Stimulated activated memory B cell treated with anti-CD40 and anti-IgM and Interleukin-4, amounts not matched to agents 10 μg/mL and 1 μg/mL and 100 μg/mL, for 72 hours (primary cell): ENCODE data around the gene TIMP2.
A peak's percentile ranks its signal among the peaks of the same experiment; 100 is the strongest.
"Not testable (repeated sequence)": the region's sequence is repeated elsewhere in the genome, so short reads cannot be mapped to it uniquely, and the experiment has no call there.

Experiments used
- ATAC-seq: fragments of 150-1000 bp; cut with Tn5 transposase; 2 replicates; pipeline ENCODE4 v1.10.0; 2021
- H3K27ac Mint-ChIP-seq: one replicate; pipeline ENCODE4 v1.8.0; 2022; ENCODE audit warnings: mild to moderate bottlenecking, mixed read lengths
- H3K27me3 Mint-ChIP-seq: one replicate; pipeline ENCODE4 v1.8.0; 2022; ENCODE audit warnings: mixed read lengths
- H3K36me3 Mint-ChIP-seq: one replicate; pipeline ENCODE4 v1.8.0; 2022; ENCODE audit warnings: mixed read lengths
- H3K4me1 Mint-ChIP-seq: one replicate; pipeline ENCODE4 v1.8.0; 2022; ENCODE audit warnings: mixed read lengths
- H3K4me3 Mint-ChIP-seq: one replicate; pipeline ENCODE4 v1.8.0; 2022; ENCODE audit warnings: mild to moderate bottlenecking, moderate library complexity, mixed read lengths
- H3K9me3 Mint-ChIP-seq: one replicate; pipeline ENCODE4 v1.8.0; 2022; ENCODE audit warnings: mixed read lengths

Gene TIMP2

GRCh38 chr17:78883089-78883532 is 42.1 kb downstream of the TIMP2 start:
- Mint-ChIP-seq H3K36me3 (no peaks in the 10 kb centered on the region), H3K4me1 (peaks cover 35% of the 10 kb centered on the region), H3K4me3 (peak overlapping the region; percentile 50), H3K9me3 (no peaks in the 10 kb centered on the region), H3K27me3 (peaks cover 38% of the 10 kb centered on the region), H3K27ac (peak overlapping the region; percentile 77)
- peak; percentile 49 for ATAC-seq

- Mint-ChIP-seq H3K27ac (peak overlapping the region; percentile 77), H3K4me3 (peak overlapping the region; percentile 50), H3K36me3 (no peaks in the 10 kb centered on the region), H3K4me1 (peaks cover 35% of the 10 kb centered on the region), H3K27me3 (peaks cover 38% of the 10 kb centered on the region), H3K9me3 (no peaks in the 10 kb centered on the region)
- ATAC-seq = no peak
Measured at GRCh38 chr17:78882540-78883088, 42.6 kb downstream of the TIMP2 start.

GRCh38 chr17:78879635-78880186 is 45.5 kb downstream of the TIMP2 start:
- no peaks in the 10 kb centered on the region for H3K9me3 Mint-ChIP-seq
- H3K4me3 Mint-ChIP-seq = peak overlapping the region; percentile 49
- H3K27me3 Mint-ChIP-seq = peaks cover 55% of the 10 kb centered on the region
- H3K36me3 Mint-ChIP-seq = no peaks in the 10 kb centered on the region
- peak overlapping the region; percentile 42 for H3K27ac Mint-ChIP-seq
- no peak for ATAC-seq
- peaks cover 47% of the 10 kb centered on the region for H3K4me1 Mint-ChIP-seq

- Mint-ChIP-seq H3K4me3 (no peak overlapping the region), H3K4me1 (peaks cover 51% of the 10 kb centered on the region), H3K27me3 (peaks cover 60% of the 10 kb centered on the region), H3K9me3 (no peaks in the 10 kb centered on the region), H3K36me3 (no peaks in the 10 kb centered on the region), H3K27ac (peak overlapping the region; percentile 42)
- ATAC-seq = no peak
Measured at GRCh38 chr17:78878871-78879527, 46.2 kb downstream of the TIMP2 start.

GRCh38 chr17:78878261-78878660 is 46.9 kb downstream of the TIMP2 start:
- H3K27me3 Mint-ChIP-seq = peaks cover 54% of the 10 kb centered on the region
- peaks cover 43% of the 10 kb centered on the region for H3K4me1 Mint-ChIP-seq
- no peak overlapping the region for H3K4me3 Mint-ChIP-seq
- H3K9me3 Mint-ChIP-seq = no peaks in the 10 kb centered on the region
- no peaks in the 10 kb centered on the region for H3K36me3 Mint-ChIP-seq
- ATAC-seq = no peak
- H3K27ac Mint-ChIP-seq = no peak overlapping the region

- not testable (repeated sequence) for H3K9me3 Mint-ChIP-seq, H3K36me3 Mint-ChIP-seq, ATAC-seq, H3K4me3 Mint-ChIP-seq
- Mint-ChIP-seq H3K27ac (peak overlapping the region; percentile 8), H3K27me3 (peaks cover 44% of the 10 kb centered on the region), H3K4me1 (peaks cover 33% of the 10 kb centered on the region)
Measured at GRCh38 chr17:78876954-78877517, 48.2 kb downstream of the TIMP2 start.

- peaks cover 44% of the 10 kb centered on the region for H3K27me3 Mint-ChIP-seq
- ATAC-seq = no peak
- no peaks in the 10 kb centered on the region for H3K36me3 Mint-ChIP-seq
- peaks cover 33% of the 10 kb centered on the region for H3K4me1 Mint-ChIP-seq
- peak overlapping the region; percentile 18 for H3K27ac Mint-ChIP-seq
- no peaks in the 10 kb centered on the region for H3K9me3 Mint-ChIP-seq
- no peak overlapping the region for H3K4me3 Mint-ChIP-seq
Measured at GRCh38 chr17:78876094-78876597, 49.0 kb downstream of the TIMP2 start.

- H3K27me3 Mint-ChIP-seq = peaks cover 44% of the 10 kb centered on the region
- ATAC-seq = no peak
- H3K4me3 Mint-ChIP-seq = no peak overlapping the region
- H3K9me3 Mint-ChIP-seq = no peaks in the 10 kb centered on the region
- H3K4me1 Mint-ChIP-seq = peaks cover 33% of the 10 kb centered on the region
- H3K27ac Mint-ChIP-seq = peak overlapping the region; percentile 18
- H3K36me3 Mint-ChIP-seq = no peaks in the 10 kb centered on the region
Measured at GRCh38 chr17:78875363-78876093, 49.7 kb downstream of the TIMP2 start.

GRCh38 chr17:78873519-78874340 is 51.5 kb downstream of the TIMP2 start:
- Mint-ChIP-seq H3K27ac (no peak overlapping the region), H3K27me3 (peaks cover 28% of the 10 kb centered on the region), H3K4me1 (peaks cover 17% of the 10 kb centered on the region), H3K4me3 (no peak overlapping the region), H3K36me3 (peaks cover 6% of the 10 kb centered on the region), H3K9me3 (no peaks in the 10 kb centered on the region)
- ATAC-seq = no peak

GRCh38 chr17:78872486-78872885 is 52.7 kb downstream of the TIMP2 start:
- no peak overlapping the region for H3K4me3 Mint-ChIP-seq
- peaks cover 16% of the 10 kb centered on the region for H3K4me1 Mint-ChIP-seq
- no peak overlapping the region for H3K27ac Mint-ChIP-seq
- peaks cover 6% of the 10 kb centered on the region for H3K36me3 Mint-ChIP-seq
- H3K9me3 Mint-ChIP-seq = no peaks in the 10 kb centered on the region
- peaks cover 22% of the 10 kb centered on the region for H3K27me3 Mint-ChIP-seq
- no peak for ATAC-seq

GRCh38 chr17:78870621-78871020 is 54.6 kb downstream of the TIMP2 start:
- Mint-ChIP-seq H3K9me3 (no peaks in the 10 kb centered on the region), H3K4me1 (peaks cover 10% of the 10 kb centered on the region), H3K27me3 (peaks cover 9% of the 10 kb centered on the region), H3K27ac (no peak overlapping the region), H3K36me3 (peaks cover 6% of the 10 kb centered on the region), H3K4me3 (no peak overlapping the region)
- no peak for ATAC-seq

GRCh38 chr17:78868391-78868790 is 56.8 kb downstream of the TIMP2 start:
- Mint-ChIP-seq H3K4me1 (no peaks in the 10 kb centered on the region), H3K36me3 (peaks cover 16% of the 10 kb centered on the region), H3K27ac (no peak overlapping the region), H3K4me3 (no peak overlapping the region), H3K9me3 (no peaks in the 10 kb centered on the region), H3K27me3 (peaks cover 10% of the 10 kb centered on the region)
- no peak for ATAC-seq

GRCh38 chr17:78867046-78867445 is 58.1 kb downstream of the TIMP2 start:
- not testable (repeated sequence) for H3K27ac Mint-ChIP-seq, H3K4me1 Mint-ChIP-seq, H3K9me3 Mint-ChIP-seq, H3K4me3 Mint-ChIP-seq, ATAC-seq
- Mint-ChIP-seq H3K36me3 (peaks cover 16% of the 10 kb centered on the region), H3K27me3 (peaks cover 10% of the 10 kb centered on the region)

GRCh38 chr17:78865682-78866390 is 59.4 kb downstream of the TIMP2 start:
- Mint-ChIP-seq H3K27me3 (peaks cover 10% of the 10 kb centered on the region), H3K36me3 (peaks cover 16% of the 10 kb centered on the region), H3K4me1 (no peaks in the 10 kb centered on the region), H3K4me3 (no peak overlapping the region), H3K9me3 (no peaks in the 10 kb centered on the region), H3K27ac (no peak overlapping the region)
- no peak for ATAC-seq
